ENCODE measurements around the gene ITIH3.

DNA sequence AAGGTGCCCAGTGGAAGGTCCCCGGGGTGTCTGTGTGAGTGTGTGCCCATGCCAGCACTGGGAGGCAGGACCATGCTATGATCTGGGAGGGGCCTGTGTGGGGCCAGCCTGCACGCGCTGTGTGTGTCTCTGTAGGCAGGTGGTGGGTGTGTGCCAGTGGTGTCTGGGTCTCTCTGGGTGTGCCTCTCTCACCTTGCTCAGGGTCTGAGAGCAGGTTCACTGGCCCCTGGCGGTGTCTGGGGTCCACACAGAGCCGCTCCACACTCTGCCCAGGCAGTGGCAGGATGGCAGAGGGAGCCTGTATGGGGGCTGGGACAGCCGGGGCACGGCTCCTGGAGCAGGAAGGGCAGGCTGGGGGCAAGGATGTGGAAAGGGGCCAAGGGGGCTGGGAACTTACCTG, 23.3 kb downstream of the ITIH3 start:
- TF ChIP-seq, protein P1, sequence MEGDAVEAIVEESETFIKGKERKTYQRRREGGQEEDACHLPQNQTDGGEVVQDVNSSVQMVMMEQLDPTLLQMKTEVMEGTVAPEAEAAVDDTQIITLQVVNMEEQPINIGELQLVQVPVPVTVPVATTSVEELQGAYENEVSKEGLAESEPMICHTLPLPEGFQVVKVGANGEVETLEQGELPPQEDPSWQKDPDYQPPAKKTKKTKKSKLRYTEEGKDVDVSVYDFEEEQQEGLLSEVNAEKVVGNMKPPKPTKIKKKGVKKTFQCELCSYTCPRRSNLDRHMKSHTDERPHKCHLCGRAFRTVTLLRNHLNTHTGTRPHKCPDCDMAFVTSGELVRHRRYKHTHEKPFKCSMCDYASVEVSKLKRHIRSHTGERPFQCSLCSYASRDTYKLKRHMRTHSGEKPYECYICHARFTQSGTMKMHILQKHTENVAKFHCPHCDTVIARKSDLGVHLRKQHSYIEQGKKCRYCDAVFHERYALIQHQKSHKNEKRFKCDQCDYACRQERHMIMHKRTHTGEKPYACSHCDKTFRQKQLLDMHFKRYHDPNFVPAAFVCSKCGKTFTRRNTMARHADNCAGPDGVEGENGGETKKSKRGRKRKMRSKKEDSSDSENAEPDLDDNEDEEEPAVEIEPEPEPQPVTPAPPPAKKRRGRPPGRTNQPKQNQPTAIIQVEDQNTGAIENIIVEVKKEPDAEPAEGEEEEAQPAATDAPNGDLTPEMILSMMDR (conservative IDR thresholded peaks at IDR 0.05; ENCODE audit: low read depth, low read length): no peak
- no peak for TF ChIP-seq POLR2A (IDR thresholded peaks at IDR 0.05; ENCODE audit: low read depth, low read length)
- no peak for TF ChIP-seq RCOR1 (IDR thresholded peaks at IDR 0.05; ENCODE audit: insufficient replicate concordance, low read length)
- no peak for TF ChIP-seq MAFK (IDR thresholded peaks at IDR 0.05; ENCODE audit: low read depth, low read length)
- TF ChIP-seq CHD1 (IDR thresholded peaks at IDR 0.05; ENCODE audit: low read depth, low read length): no peak
- TF ChIP-seq SMC3 (IDR thresholded peaks at IDR 0.05; ENCODE audit: low read depth, low read length): no peak
- TF ChIP-seq, protein P2, sequence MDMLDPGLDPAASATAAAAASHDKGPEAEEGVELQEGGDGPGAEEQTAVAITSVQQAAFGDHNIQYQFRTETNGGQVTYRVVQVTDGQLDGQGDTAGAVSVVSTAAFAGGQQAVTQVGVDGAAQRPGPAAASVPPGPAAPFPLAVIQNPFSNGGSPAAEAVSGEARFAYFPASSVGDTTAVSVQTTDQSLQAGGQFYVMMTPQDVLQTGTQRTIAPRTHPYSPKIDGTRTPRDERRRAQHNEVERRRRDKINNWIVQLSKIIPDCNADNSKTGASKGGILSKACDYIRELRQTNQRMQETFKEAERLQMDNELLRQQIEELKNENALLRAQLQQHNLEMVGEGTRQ (IDR thresholded peaks at IDR 0.05; ENCODE audit: low read depth, low read length): no peak
- no peak for TF ChIP-seq MXI1 (IDR thresholded peaks at IDR 0.05; ENCODE audit: borderline replicate concordance, low read depth, low read length)
- TF ChIP-seq BHLHE40 (IDR thresholded peaks at IDR 0.05; ENCODE audit: low read depth, low read length): no peak
- TF ChIP-seq RFX5 (IDR thresholded peaks at IDR 0.05; ENCODE audit: low read depth, low read length): no peak
- TF ChIP-seq CEBPB (IDR thresholded peaks at IDR 0.05; ENCODE audit: low read depth, low read length): no peak
- TF ChIP-seq RAD21 (IDR thresholded peaks at IDR 0.05; ENCODE audit: low read length): no peak
- no peak for TF ChIP-seq MAZ (IDR thresholded peaks at IDR 0.05; ENCODE audit: borderline replicate concordance, low read depth, low read length)

Data from IMR-90 (cell line).